Lower leg skin (tissue), 4 donors: ENCODE results near the gene NR3C2. TPM values are rescaled to one million over a fixed set of nuclear protein-coding genes. Genes with fewer than 3 reads are reported as not detected.

Experiments used
- DNase-seq, 2 donors: peaks; one replicate each; pipeline ENCODE4 v3.0.0-alpha.2; 2019; ENCODE audit warnings: low spot score in 2 of 2
- H3K4me3 ChIP-seq: fragments of 200-600 bp; sonication (generic); 2 replicates; pipeline ENCODE4 v1.5.1; 2017; ENCODE audit warnings: mild to moderate bottlenecking, low read depth; ENCODE audit not compliant: poor library complexity, severe bottlenecking
- CTCF ChIP-seq, 3 donors: fragments of 450-650 bp; IDR thresholded peaks; one replicate each; pipeline ENCODE4 v1.5.1; 2016; ENCODE audit warnings: antibody characterized with exemption in 3 of 3, mild to moderate bottlenecking in 3 of 3, moderate library complexity in 2 of 3
- POLR2A ChIP-seq, 2 donors: fragments of 450-650 bp; IDR thresholded peaks; one replicate each; pipeline ENCODE4 v1.6.1; 2016 to 2017; ENCODE audit warnings: antibody characterized with exemption in 2 of 2, mild to moderate bottlenecking in 1 of 2, moderate library complexity in 1 of 2
- WGBS, 2 donors: methylation state at CpG; one replicate each; pipeline ENCODE4 v1.1.5; 2018; 5-methylcytosine and 5-hydroxymethylcytosine counted together
- intact Hi-C: fragments of 100-400 bp; cut with DNase I; formaldehyde crosslinking; loops from one replicate; pipeline ENCODE4 v1.15.0; 2023; ENCODE audit warnings: low total_unique reads
- total RNA-seq, 4 donors: library from RNA; depleted of rRNA; stranded (reverse); fragments of >200 nt; gene quantifications; one replicate each; pipeline ENCODE4 v1.1.0, GENCODE V29; 2016

The NR3C2 gene
- total RNA-seq, 4 donors from 2014 or later, result 9.7 to 21.3 (median 10.6) TPM

DNA sequence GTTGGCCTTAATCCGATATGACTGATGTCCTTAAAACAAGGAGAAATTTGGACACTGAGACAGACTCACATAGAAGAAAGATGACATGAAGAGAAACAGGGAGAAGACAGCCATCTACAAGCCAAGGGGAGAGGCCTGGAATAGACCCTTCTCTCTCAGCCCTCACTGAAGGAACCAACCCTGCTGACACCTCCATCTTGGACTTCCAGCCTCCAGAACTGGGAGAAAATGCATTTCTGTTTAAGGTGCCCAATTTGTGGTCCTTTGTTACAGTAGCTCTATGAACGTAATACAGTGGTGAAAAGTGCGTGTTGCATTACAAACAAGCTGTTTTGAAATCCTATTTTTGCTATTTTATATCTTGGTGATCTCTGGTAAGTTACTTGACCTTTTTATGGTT lies 366.8 kb downstream of the NR3C2 start:
- intact Hi-C loops, result no loop called here
- 93 to 97% methylated on average over 3 of the region's 3 CpGs for WGBS, 2 donors
- no peak overlapping the region for H3K4me3 ChIP-seq
- TF ChIP-seq CTCF (IDR thresholded peaks at IDR 0.05) (no peak), POLR2A (IDR thresholded peaks at IDR 0.05) (no peak)
- DNase-seq, result no peak

DNA sequence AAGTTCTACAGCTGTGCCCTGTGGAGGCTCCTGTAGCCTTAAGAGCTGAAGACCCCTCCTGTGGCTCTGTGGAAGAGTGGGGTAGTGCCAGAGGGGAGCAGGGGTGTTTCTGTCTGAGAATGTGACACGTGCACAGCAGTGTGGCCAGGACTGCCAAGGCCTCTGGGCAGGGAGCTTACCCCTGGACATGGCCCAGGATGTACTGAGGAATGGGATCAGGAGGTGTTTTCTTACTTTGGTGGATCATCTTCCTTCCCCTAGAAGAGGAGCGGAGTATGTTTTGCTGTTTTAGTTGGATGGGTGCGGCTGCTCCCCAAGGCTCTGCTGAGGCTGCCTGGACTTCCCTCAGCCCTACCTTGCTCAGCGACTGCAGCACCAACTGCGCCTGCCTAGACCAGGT lies 367.8 kb downstream of the NR3C2 start:
- no peak overlapping the region for H3K4me3 ChIP-seq
- intact Hi-C loops, result no loop called here
- TF ChIP-seq POLR2A (IDR thresholded peaks at IDR 0.05), result no peak
- no peak for TF ChIP-seq CTCF (IDR thresholded peaks at IDR 0.05)
- WGBS, 2 donors, result 94 to 97% methylated on average over 4 to 5 of the region's 5 CpGs
- no peak for DNase-seq

DNA sequence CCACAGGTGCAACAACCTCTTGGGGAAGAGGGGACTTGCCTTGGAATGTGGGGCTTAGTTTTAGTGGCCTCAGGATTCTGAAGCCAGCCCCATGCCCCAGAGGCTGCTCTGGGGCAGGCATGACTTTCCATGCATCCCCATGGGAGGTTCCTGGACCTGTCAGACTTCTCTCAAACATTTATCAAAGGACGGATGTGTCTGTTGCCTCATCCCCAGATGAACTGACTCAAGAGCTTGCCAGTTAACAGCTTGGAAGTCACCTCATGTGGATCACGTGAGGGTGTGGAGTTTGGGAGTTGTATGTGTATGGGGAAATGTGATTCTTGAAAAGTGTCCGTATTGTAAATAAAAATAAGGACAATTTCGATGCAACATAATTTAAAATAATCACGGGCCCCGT lies 368.9 kb downstream of the NR3C2 start:
- no peak for DNase-seq
- intact Hi-C loops, result no loop called here
- 94 to 96% methylated on average over 6 of the region's 6 CpGs for whole genome bisulfite sequencing, 2 donors

GRCh38 chr4:148072789-148073188 lies 369.4 kb downstream of the NR3C2 start:
- no peak for TF ChIP-seq POLR2A (IDR thresholded peaks at IDR 0.05)
- TF ChIP-seq CTCF (IDR thresholded peaks at IDR 0.05), result no peak
- H3K4me3 ChIP-seq, result no peak overlapping the region
- peak in 1 of 2 donors; percentile 69 for DNase-seq
- 92 to 93% methylated on average over 9 of the region's 9 CpGs for WGBS, 2 donors
- intact Hi-C loops, result no loop called here

More for the DNA sequence above, 368.9 kb downstream of the NR3C2 start:
- TF ChIP-seq POLR2A (IDR thresholded peaks at IDR 0.05), result no peak
- no peak for TF ChIP-seq CTCF (IDR thresholded peaks at IDR 0.05)
- H3K4me3 ChIP-seq, result no peak overlapping the region

DNA sequence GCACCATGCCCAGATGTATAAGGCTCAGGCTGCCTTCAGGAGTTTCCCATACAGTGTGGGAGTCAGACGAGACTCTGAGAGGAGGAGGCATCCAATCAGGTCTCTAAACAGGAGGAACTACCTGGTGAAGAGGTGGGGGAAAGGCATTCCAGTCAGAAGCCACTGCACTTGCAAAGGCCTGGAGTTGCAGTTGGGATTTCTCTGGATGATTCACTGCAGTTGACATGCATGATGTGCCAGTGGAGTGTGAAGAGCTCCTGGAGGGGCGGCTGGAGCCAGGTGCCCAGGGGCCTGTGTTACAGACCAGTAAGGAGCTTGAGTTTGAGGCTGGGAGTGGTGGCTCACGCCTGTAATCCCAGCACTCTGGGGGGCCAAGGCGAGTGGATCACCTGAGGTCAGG lies 371.2 kb downstream of the NR3C2 start:
- TF ChIP-seq CTCF (IDR thresholded peaks at IDR 0.05) (no peak), POLR2A (IDR thresholded peaks at IDR 0.05) (no peak)
- intact Hi-C loops, result no loop called here
- no peak overlapping the region for H3K4me3 ChIP-seq
- DNase-seq, result peak in 1 of 2 donors; percentile 74
- WGBS, 2 donors, result 89 to 96% methylated on average over 4 of the region's 4 CpGs

DNA sequence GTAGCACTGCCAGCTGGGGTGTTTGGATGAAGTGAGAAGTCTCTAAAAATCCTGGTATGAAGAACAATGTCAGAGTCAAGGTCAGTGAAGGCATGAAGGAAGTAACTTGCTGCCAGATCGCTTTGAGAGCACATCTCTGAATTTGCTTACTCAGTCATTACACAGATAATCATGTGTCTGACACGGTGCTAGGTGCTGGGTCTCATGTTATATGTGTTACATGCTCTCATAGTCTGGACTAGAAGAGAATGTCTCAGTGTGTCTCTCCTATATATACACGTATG lies 372.4 kb downstream of the NR3C2 start:
- 73 to 84% methylated on average over 3 of the region's 3 CpGs for WGBS, 2 donors
- no peak for TF ChIP-seq CTCF (IDR thresholded peaks at IDR 0.05)
- no peak for TF ChIP-seq POLR2A (IDR thresholded peaks at IDR 0.05)
- no peak overlapping the region for H3K4me3 ChIP-seq
- intact Hi-C loops, result no loop called here
- no peak for DNase-seq
